HEK293 (cell line): ENCODE measurements around the gene DBF4.

Experiments
- CTCF ChIA-PET: fragments of 350-600 bp; formaldehyde crosslinking; extraction: SDS; loops from one replicate; lab custom pipeline; 2021; ENCODE audit warnings: antibody characterized with exemption; lab: Yijun Ruan, JAX
- POLR2A ChIA-PET: fragments of 300-600 bp; formaldehyde crosslinking; extraction: SDS; loops from one replicate; lab custom pipeline; 2020; ENCODE audit warnings: antibody characterized with exemption, inconsistent platforms; lab: Yijun Ruan, JAX
- H3K27ac ChIP-seq: fragments of 200-500 bp; sonication (Bioruptor generic); 2 replicates; pipeline ENCODE4 v1.5.1; 2014; ENCODE audit warnings: low read depth, low read length, control low read depth, inconsistent platforms; ENCODE audit errors: extremely low read depth
- H3K36me3 ChIP-seq, 2 experiments: fragments of 200-500 bp in 1 of 2; sonication (Bioruptor generic) in 1 of 2; 1 replicate in 1 of 2; 2 replicates in 1 of 2; pipeline ENCODE4 v1.5.1; 2014 to 2017; ENCODE audit warnings: inconsistent platforms in 2 of 2, low read length in 2 of 2; ENCODE audit not compliant: control insufficient read depth in 2 of 2, insufficient read depth in 1 of 2
- H3K4me1 ChIP-seq: fragments of 200-500 bp; sonication (Bioruptor generic); 2 replicates; pipeline ENCODE4 v1.5.1; 2014; ENCODE audit warnings: mild to moderate bottlenecking, low read length, inconsistent platforms; ENCODE audit not compliant: control insufficient read depth, insufficient read depth
- H3K4me3 ChIP-seq: 2 replicates; pipeline ENCODE4 v1.5.1; 2011; ENCODE audit warnings: low read depth, mild to moderate bottlenecking, control low read depth, low read length, moderate library complexity
- H3K9me3 ChIP-seq: fragments of 200-500 bp; sonication (Bioruptor generic); 2 replicates; pipeline ENCODE4 v1.5.1; 2014; ENCODE audit warnings: low read depth, low read length, inconsistent platforms; ENCODE audit not compliant: control insufficient read depth, insufficient read depth
- FEZF1 ChIP-seq: fragments of 450-650 bp; formaldehyde crosslinking; IDR thresholded peaks from 2 replicates; pipeline ENCODE4 v1.5.1; 2016; ENCODE audit warnings: missing biosample characterization, missing genetic modification characterization
- PRDM1 ChIP-seq: fragments of 450-650 bp; formaldehyde crosslinking; IDR thresholded peaks from 2 replicates; pipeline ENCODE4; 2016; ENCODE audit warnings: missing biosample characterization, missing genetic modification characterization
- SCRT1 ChIP-seq: fragments of 450-650 bp; formaldehyde crosslinking; IDR thresholded peaks from 2 replicates; pipeline ENCODE4 v1.5.1; 2016; ENCODE audit warnings: missing biosample characterization, missing genetic modification characterization, borderline replicate concordance
- SP7 ChIP-seq: fragments of 450-650 bp; formaldehyde crosslinking; IDR thresholded peaks from 2 replicates; pipeline ENCODE4 v1.5.1; 2016; ENCODE audit warnings: missing biosample characterization, missing genetic modification characterization
- WT1 ChIP-seq: fragments of 450-650 bp; formaldehyde crosslinking; IDR thresholded peaks from 2 replicates; pipeline ENCODE4 v1.5.1; 2016; ENCODE audit warnings: missing biosample characterization, missing genetic modification characterization
- ZBTB11 ChIP-seq: fragments of 450-650 bp; formaldehyde crosslinking; conservative IDR thresholded peaks from 2 replicates; pipeline ENCODE4 v1.5.1; 2016; ENCODE audit warnings: low read depth, missing biosample characterization, missing genetic modification characterization
- ZBTB20 ChIP-seq: fragments of 450-650 bp; formaldehyde crosslinking; IDR thresholded peaks from 2 replicates; pipeline ENCODE4 v1.5.1; 2016; ENCODE audit warnings: missing biosample characterization, missing genetic modification characterization
- ZBTB6 ChIP-seq: fragments of 450-650 bp; formaldehyde crosslinking; IDR thresholded peaks from 2 replicates; pipeline ENCODE4 v1.5.1; 2017; ENCODE audit warnings: missing biosample characterization, missing genetic modification characterization
- ZNF10 ChIP-seq: fragments of 450-650 bp; formaldehyde crosslinking; IDR thresholded peaks from 2 replicates; pipeline ENCODE4 v1.5.1; 2017; ENCODE audit warnings: missing biosample characterization, missing genetic modification characterization
- ZNF354C ChIP-seq: fragments of 450-650 bp; formaldehyde crosslinking; IDR thresholded peaks from 2 replicates; pipeline ENCODE4 v1.5.1; 2016; ENCODE audit warnings: missing biosample characterization, missing genetic modification characterization, low read depth, borderline replicate concordance
- ZNF416 ChIP-seq: fragments of 450-650 bp; formaldehyde crosslinking; IDR thresholded peaks from 2 replicates; pipeline ENCODE4 v1.5.1; 2016; ENCODE audit warnings: missing biosample characterization, missing genetic modification characterization
- ZNF423 ChIP-seq: fragments of 450-650 bp; formaldehyde crosslinking; IDR thresholded peaks from 2 replicates; pipeline ENCODE4 v1.5.1; 2016; ENCODE audit warnings: missing biosample characterization, missing genetic modification characterization
- ZNF426 ChIP-seq: fragments of 450-650 bp; formaldehyde crosslinking; IDR thresholded peaks from 2 replicates; pipeline ENCODE4 v1.5.1; 2017; ENCODE audit warnings: missing biosample characterization, missing genetic modification characterization, mild to moderate bottlenecking, inconsistent platforms, moderate library complexity
- ZNF530 ChIP-seq: fragments of 450-650 bp; formaldehyde crosslinking; IDR thresholded peaks from 2 replicates; pipeline ENCODE4 v1.5.1; 2016; ENCODE audit warnings: low read depth, missing biosample characterization, missing genetic modification characterization
- ZNF548 ChIP-seq: fragments of 450-650 bp; formaldehyde crosslinking; IDR thresholded peaks from 2 replicates; pipeline ENCODE4 v1.5.1; 2016; ENCODE audit warnings: missing biosample characterization, missing genetic modification characterization
- ZNF658 ChIP-seq: fragments of 450-650 bp; formaldehyde crosslinking; IDR thresholded peaks from 2 replicates; pipeline ENCODE4; 2016; ENCODE audit warnings: missing biosample characterization, missing genetic modification characterization
- ZNF830 ChIP-seq: fragments of 450-650 bp; IDR thresholded peaks from 2 replicates; pipeline ENCODE4 v1.5.0; 2018; ENCODE audit warnings: missing biosample characterization, missing genetic modification characterization, low read depth, mild to moderate bottlenecking, moderate library complexity
- ZSCAN5A ChIP-seq: fragments of 450-650 bp; formaldehyde crosslinking; IDR thresholded peaks from 2 replicates; pipeline ENCODE4 v1.5.1; 2016; ENCODE audit warnings: missing biosample characterization, missing genetic modification characterization

DBF4 gene

GRCh38 chr7:87852306-87852705 is 24.0 kb upstream of the DBF4 start:
- CTCF ChIA-PET, result no interaction called here
- Histone ChIP-seq H3K36me3 (peaks cover 11 to 19% of the 10 kb centered on the region in 2 experiments), H3K4me3 (no peak overlapping the region), H3K9me3 (no peaks in the 10 kb centered on the region), H3K27ac (no peak overlapping the region), H3K4me1 (no peaks in the 10 kb centered on the region)
- POLR2A ChIA-PET, result no interaction called here
- TF ChIP-seq WT1 (no peak), ZNF416 (tag by site-specific recombination) (no peak), ZNF548 (tag by site-specific recombination) (no peak)

- no peak overlapping the region for H3K4me3 ChIP-seq
- H3K4me1 ChIP-seq, result no peaks in the 10 kb centered on the region
- CTCF ChIA-PET, result interaction anchor here (0.7 kb wide), 1 partner anchor 18 kb away, joined by 4 read pairs; no protein-coding TSS in a partner anchor
- peaks cover 11 to 29% of the 10 kb centered on the region in 2 experiments for H3K36me3 ChIP-seq
- POLR2A ChIA-PET, result no interaction called here
- TF ChIP-seq ZNF548 (tag by site-specific recombination) (no peak), ZBTB6 (no peak), ZBTB20 (tag by site-specific recombination) (no peak), WT1 (no peak), ZNF10 (tag by site-specific recombination) (no peak), ZNF830 (tag by site-specific recombination) (no peak), ZBTB11 (tag by site-specific recombination) (no peak), ZNF530 (tag by site-specific recombination) (no peak), ZNF658 (no peak), FEZF1 (tag by site-specific recombination) (no peak), ZNF354C (tag by site-specific recombination) (no peak), PRDM1 (tag by site-specific recombination) (no peak), ZNF426 (tag by site-specific recombination) (no peak), ZSCAN5A (no peak), SCRT1 (no peak), ZNF423 (tag by site-specific recombination) (no peak), SP7 (tag by site-specific recombination) (no peak)
- TF ChIP-seq, all 188 proteins: peak for 0
- no peak overlapping the region for H3K27ac ChIP-seq
- no peaks in the 10 kb centered on the region for H3K9me3 ChIP-seq
These were observed 22.9 kb upstream of the DBF4 start for GRCh38 chr7:87853237-87853864.
